ENCODE results near the gene PCGF3.
"Not testable (repeated sequence)": the region's sequence is repeated elsewhere in the genome, so short reads cannot be mapped to it uniquely, and the experiment has no call there.

The PCGF3 gene

DNA sequence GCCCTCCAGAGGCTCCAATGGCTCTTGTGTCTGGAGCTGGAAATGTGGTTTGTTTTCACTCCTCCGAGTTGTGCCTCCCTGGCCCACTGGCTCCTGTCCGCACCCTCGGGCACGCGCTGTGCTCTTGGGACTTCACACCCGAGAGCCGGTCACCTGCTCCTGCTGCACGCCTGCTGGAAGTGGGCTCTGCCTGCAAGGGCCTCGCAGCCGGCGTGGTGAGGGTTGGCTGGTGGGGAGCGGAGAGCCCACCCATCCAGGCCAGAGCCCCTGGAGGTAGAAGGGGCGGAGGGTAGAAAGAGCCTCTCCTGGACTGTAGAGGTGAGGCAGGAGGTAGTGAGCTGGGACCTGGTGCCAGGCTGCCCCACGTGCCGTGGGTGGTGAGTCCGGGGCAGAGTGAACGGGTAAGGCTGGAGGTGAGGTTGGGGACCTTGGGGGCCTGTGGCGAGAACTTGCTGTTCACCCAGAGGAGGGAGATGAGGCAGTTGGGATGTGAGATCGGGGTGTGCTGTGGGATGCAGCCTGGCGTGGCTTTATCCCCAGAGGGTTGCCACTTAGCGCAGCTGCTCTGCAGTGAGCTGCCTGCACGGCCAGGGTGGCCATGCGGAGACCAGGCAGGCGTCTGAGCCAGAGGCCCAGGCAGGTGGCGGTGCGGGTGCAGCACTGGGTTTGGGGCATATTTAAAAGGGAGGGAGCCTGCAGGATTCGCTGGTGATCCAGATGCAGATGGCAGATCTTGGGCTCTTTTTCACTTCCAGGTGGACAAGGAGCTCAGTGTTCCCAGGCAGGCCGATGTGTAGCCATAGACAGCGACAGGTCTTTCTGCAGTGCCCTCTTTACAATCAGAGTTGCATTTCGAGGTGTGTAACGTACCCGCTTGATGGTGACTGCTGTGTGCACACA lies 48.8 kb downstream of the PCGF3 start:
- H3K9me3 ChIP-seq (ENCODE audit: insufficient read depth, low read depth, low read length): no peaks in the 10 kb centered on the region
- peaks cover 10% of the 10 kb centered on the region; the same call in 1 of the 2 replicates for H3K79me2 ChIP-seq (ENCODE audit: insufficient read depth, low read length)
- no peaks in the 10 kb centered on the region; the same call in 1 of the 2 replicates for H3F3A ChIP-seq (ENCODE audit: low read depth)
- H3K4me3 ChIP-seq (ENCODE audit: low read length, poor library complexity, severe bottlenecking): no peak overlapping the region
- H3K36me3 ChIP-seq (ENCODE audit: insufficient read depth, low read length): peaks cover 38% of the 10 kb centered on the region; the same call in 1 of the 2 replicates
- no peak overlapping the region for H3K9ac ChIP-seq (ENCODE audit: low read depth, low read length, poor library complexity, severe bottlenecking)
- H4K20me1 ChIP-seq (ENCODE audit: insufficient read depth, low read length, poor library complexity, severe bottlenecking): peaks cover 4% of the 10 kb centered on the region
- H3K27me3 ChIP-seq (ENCODE audit: insufficient read depth, low read length, poor library complexity, severe bottlenecking): no peaks in the 10 kb centered on the region
- TF ChIP-seq, protein P1, sequence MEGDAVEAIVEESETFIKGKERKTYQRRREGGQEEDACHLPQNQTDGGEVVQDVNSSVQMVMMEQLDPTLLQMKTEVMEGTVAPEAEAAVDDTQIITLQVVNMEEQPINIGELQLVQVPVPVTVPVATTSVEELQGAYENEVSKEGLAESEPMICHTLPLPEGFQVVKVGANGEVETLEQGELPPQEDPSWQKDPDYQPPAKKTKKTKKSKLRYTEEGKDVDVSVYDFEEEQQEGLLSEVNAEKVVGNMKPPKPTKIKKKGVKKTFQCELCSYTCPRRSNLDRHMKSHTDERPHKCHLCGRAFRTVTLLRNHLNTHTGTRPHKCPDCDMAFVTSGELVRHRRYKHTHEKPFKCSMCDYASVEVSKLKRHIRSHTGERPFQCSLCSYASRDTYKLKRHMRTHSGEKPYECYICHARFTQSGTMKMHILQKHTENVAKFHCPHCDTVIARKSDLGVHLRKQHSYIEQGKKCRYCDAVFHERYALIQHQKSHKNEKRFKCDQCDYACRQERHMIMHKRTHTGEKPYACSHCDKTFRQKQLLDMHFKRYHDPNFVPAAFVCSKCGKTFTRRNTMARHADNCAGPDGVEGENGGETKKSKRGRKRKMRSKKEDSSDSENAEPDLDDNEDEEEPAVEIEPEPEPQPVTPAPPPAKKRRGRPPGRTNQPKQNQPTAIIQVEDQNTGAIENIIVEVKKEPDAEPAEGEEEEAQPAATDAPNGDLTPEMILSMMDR (conservative IDR thresholded peaks at IDR 0.05; ENCODE audit: low read length): no peak
- no peak for TF ChIP-seq EZH2phosphoT487 (IDR thresholded peaks at IDR 0.05; ENCODE audit: borderline replicate concordance)
- H2AFZ ChIP-seq (ENCODE audit: low read length): no peak overlapping the region
- H3K9me2 ChIP-seq (replicated peaks; ENCODE audit: low read depth, low read length): no peaks in the 10 kb centered on the region
- H3K4me2 ChIP-seq (ENCODE audit: low read depth, low read length, poor library complexity, severe bottlenecking): no peak overlapping the region
- H3K4me1 ChIP-seq (ENCODE audit: insufficient read depth, low read length, poor library complexity, severe bottlenecking): no peaks in the 10 kb centered on the region

DNA sequence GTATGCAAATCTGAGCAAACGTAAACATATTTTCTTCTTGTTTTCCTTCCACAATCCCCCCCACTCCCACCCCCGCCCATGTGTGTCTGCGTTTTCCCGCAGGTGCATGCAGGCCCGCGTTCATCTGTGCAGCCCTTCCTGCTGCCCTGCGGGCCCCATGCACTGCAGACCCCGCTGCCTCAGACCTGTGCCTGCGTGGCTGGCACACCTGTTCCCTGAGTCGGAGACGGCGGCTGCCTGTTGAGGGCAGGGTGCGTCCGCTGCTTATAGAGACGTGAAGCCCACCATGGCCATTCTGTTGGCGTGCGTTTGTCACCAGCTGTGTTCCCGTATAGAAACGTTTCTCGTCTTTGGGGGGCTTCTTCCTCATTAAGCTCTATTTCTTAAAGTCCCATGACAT lies 51.5 kb downstream of the PCGF3 start:
- no peaks in the 10 kb centered on the region for H3K4me1 ChIP-seq (ENCODE audit: insufficient read depth, low read length, poor library complexity, severe bottlenecking)
- no peaks in the 10 kb centered on the region for H3K27me3 ChIP-seq (ENCODE audit: insufficient read depth, low read length, poor library complexity, severe bottlenecking)
- H3K9ac ChIP-seq (ENCODE audit: low read depth, low read length, poor library complexity, severe bottlenecking): no peak overlapping the region
- H3K9me2 ChIP-seq (replicated peaks; ENCODE audit: low read depth, low read length): no peaks in the 10 kb centered on the region
- H3K4me3 ChIP-seq (ENCODE audit: low read length, poor library complexity, severe bottlenecking): no peak overlapping the region
- H3F3A ChIP-seq (ENCODE audit: low read depth): no peaks in the 10 kb centered on the region; the same call in 1 of the 2 replicates
- no peak overlapping the region for H2AFZ ChIP-seq (ENCODE audit: low read length)
- H3K79me2 ChIP-seq (ENCODE audit: insufficient read depth, low read length): peaks cover 4% of the 10 kb centered on the region; the same call in 1 of the 2 replicates
- no peaks in the 10 kb centered on the region for H3K9me3 ChIP-seq (ENCODE audit: insufficient read depth, low read depth, low read length)
- TF ChIP-seq, protein P1 (conservative IDR thresholded peaks at IDR 0.05; ENCODE audit: low read length): no peak
- no peak for TF ChIP-seq EZH2phosphoT487 (IDR thresholded peaks at IDR 0.05; ENCODE audit: borderline replicate concordance)
- no peak overlapping the region for H3K4me2 ChIP-seq (ENCODE audit: low read depth, low read length, poor library complexity, severe bottlenecking)
- H3K36me3 ChIP-seq (ENCODE audit: insufficient read depth, low read length): peaks cover 46% of the 10 kb centered on the region
- peaks cover 4% of the 10 kb centered on the region for H4K20me1 ChIP-seq (ENCODE audit: insufficient read depth, low read length, poor library complexity, severe bottlenecking)

DNA sequence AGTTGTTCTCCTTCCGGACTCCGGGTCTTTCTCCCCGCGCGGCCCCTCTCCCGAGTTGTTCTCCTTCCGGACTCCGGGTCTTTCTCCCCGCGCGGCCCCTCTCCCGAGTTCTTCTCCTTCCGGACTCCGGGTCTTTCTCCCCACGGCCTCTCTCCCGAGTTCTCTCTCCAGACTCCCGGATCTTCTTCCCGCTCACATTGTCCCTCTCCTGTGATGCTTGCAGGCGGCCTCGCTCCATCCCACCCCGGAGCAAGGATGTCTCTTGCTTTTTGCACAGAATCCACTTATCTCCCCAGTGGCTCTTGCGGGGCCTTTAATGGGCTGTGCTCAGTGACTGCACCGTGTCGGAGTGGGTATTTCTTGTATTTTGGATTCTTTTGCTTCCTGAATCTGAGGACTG lies 54.2 kb downstream of the PCGF3 start:
- Histone ChIP-seq H4K20me1 (ENCODE audit: insufficient read depth, low read length, poor library complexity, severe bottlenecking) (peaks cover 17% of the 10 kb centered on the region), H3K36me3 (ENCODE audit: insufficient read depth, low read length) (peaks cover 50% of the 10 kb centered on the region)
- not testable (repeated sequence) for H3K9ac ChIP-seq (ENCODE audit: low read depth, low read length, poor library complexity, severe bottlenecking); H3K4me2 ChIP-seq (ENCODE audit: low read depth, low read length, poor library complexity, severe bottlenecking); H3K9me3 ChIP-seq (ENCODE audit: insufficient read depth, low read depth, low read length); H2AFZ ChIP-seq (ENCODE audit: low read length); H3K9me2 ChIP-seq (replicated peaks; ENCODE audit: low read depth, low read length); H3K4me3 ChIP-seq (ENCODE audit: low read length, poor library complexity, severe bottlenecking); H3K4me1 ChIP-seq (ENCODE audit: insufficient read depth, low read length, poor library complexity, severe bottlenecking); H3F3A ChIP-seq (ENCODE audit: low read depth); H3K79me2 ChIP-seq (ENCODE audit: insufficient read depth, low read length); H3K27me3 ChIP-seq (ENCODE audit: insufficient read depth, low read length, poor library complexity, severe bottlenecking)

All from Loucy (cell line).